H4 (cell line): ENCODE results near the gene ZCCHC4. TPM values are rescaled to one million over a fixed set of nuclear protein-coding genes. Genes with fewer than 3 reads are reported as not detected.

Experiments
- DNase-seq: peaks from one replicate; pipeline ENCODE4 v3.0.0-alpha.2; 2015; ENCODE audit warnings: low spot score
- total RNA-seq: library from RNA; depleted of rRNA; stranded (reverse); fragments of >200 nt; shearing (Covaris generic); gene quantifications from 2 replicates; pipeline ENCODE4 v1.2.3, GENCODE V29; 2014; rRNA removed

Gene ZCCHC4
- total RNA-seq, 1 experiment from 2014 or later = 14.7 TPM

DNA sequence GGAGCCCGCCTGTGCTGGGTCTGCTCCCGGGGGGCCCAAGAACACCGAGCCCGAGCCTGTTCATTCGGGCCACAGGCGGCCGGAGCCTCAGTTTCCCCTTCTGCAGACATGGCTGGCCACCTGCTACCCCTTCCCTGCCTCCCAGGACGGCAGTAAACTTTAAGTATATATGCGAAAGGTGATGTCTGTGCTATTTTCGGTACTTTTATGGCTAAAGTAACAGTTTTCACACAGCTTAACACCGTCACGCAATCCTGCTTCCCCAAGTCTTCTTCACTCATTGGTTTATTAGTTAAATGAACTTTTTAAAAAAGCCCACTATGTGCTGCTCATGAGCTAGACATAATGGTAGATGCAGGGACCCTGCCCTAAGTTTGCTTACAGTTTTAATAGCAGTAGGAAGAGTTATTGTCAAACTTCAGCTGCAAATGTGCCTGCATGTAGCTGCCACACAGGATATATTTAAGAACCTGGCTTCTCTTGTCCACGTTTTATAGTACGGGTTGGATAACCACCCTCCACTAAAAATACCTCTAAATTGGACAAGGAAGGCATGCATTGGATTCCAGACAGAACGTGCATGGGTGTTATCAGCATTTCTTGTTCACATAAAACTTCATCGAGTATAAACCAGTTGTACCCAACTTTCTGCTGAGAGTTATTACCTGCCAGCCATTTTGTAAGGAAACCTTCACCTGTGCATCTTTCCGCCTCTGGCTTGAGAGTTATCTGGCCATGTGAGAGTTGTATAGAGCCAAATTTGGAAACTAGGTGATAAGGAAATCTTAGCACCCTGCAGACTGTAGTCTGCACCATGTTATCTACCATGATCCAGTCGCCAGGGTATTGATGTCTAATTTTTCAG lies 65.2 kb downstream of the ZCCHC4 start:
- no peak for DNase-seq

DNA sequence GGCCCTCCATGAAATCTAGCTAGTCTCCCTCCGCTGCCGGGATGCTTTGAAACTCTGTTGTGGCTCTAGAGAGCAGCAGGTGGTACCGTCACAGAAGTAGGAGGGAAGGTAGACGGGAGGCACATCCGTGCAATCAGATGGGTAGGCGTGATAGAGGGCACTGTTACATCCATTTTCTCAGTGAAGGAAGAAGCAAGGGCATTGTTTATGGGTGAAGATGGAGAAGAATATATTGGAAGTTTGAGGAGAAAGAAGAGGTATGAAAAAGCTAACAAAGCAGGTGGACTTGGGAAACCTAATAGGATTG lies 65.8 kb downstream of the ZCCHC4 start:
- no peak for DNase-seq

DNA sequence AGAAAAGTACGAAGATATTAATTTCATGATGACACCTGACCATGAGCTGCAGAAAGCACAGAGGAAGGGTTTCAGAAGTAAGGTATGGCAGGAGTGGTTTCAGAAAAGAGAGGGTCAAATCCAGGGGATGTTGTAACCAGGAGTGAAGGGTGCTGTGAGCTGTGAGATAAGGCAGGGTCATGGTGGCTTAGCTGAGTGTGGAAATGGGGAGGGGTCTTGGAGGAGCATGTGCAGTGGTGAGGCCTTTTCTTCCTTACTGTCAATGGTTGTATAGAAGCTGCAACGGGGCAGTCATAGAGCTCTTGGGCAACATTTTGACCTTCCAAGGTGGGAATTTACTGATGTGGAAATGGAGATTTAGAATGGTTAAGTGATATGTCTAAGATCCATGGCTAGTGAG lies 67.0 kb downstream of the ZCCHC4 start:
- no peak for DNase-seq

GRCh38 chr4:25383647-25384046 lies 71.1 kb downstream of the ZCCHC4 start:
- no peak for DNase-seq

DNA sequence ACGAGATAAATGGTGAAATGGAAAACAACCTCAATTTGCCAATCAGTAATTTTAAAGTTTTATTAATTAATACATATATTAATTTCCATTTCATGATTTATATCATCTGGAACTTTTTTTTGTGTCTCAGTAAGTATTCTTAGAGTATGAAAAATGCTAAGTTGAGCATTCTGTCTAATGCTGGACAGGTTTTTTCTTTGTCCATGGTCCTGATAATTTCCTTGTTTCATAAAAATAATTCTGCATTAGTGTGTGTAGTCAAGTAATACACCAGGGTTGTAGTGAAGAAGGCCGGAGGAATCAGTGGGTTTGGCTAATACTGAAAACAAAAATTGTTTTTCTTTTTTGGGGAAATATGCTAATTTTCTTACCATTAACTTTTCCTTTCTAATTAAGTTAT lies 74.4 kb downstream of the ZCCHC4 start:
- no peak for DNase-seq

DNA sequence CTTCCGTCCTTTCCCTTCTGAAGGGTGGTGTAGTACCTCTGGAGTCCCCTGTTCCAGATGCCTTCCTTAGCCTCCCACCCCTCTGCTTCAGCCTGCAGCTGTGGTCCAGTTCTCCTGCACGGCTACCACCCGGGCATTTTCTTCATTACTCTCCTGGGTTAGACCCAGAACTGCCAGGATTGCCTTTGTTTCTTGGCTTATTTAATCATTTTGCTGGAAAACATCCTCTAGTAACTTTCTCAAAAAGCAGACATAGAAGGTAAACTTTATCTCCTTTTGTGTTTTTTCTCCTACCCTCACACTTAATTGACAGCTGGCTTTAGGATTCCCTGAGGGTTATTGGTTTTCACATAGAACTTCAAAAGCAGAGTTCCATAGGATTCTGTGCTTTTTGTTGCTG lies 84.7 kb downstream of the ZCCHC4 start:
- no peak for DNase-seq

GRCh38 chr4:25399510-25399909 lies 86.9 kb downstream of the ZCCHC4 start:
- DNase-seq = no peak

- DNase-seq = no peak
Measured at GRCh38 chr4:25401066-25401465, 88.5 kb downstream of the ZCCHC4 start.

DNA sequence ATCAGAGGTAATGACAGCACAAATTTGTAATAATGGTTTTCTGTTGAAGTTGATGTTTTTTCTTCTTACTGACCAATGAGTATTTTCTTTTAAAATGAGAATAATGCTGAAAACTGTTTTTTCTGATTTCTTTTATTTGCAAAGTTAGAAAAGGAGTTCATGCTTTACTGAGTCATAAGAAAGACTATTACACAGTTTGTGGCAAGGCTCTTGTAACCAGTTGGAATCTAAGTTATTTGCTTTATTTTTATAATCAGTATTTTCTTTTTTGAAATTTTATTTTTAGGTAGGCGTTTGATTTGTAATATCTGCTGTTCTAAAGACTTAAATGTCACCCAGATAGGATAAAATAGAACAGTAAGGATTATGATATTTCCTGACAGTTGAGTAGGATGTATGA lies 89.9 kb downstream of the ZCCHC4 start:
- DNase-seq = no peak

DNA sequence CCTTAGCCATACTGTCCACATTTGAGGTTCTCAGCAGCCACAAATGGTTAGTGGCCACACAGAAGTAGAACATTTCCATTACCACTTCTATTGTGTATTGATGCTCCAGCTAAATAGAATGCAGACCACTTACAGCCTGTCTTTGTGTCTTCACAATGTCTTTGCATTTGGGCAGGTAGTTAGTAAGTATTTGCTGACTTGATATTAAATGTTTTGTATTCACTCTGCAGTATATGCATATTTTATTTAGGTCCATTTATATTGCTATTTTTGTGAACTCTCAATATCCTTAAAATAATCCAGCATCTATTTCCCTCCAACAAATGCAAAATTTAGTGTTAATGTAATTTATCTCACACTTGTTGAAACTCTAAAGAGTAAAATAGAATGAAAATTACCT lies 91.1 kb downstream of the ZCCHC4 start:
- DNase-seq = no peak

- no peak for DNase-seq
Measured at GRCh38 chr4:25405453-25405852, 92.9 kb downstream of the ZCCHC4 start.

DNA sequence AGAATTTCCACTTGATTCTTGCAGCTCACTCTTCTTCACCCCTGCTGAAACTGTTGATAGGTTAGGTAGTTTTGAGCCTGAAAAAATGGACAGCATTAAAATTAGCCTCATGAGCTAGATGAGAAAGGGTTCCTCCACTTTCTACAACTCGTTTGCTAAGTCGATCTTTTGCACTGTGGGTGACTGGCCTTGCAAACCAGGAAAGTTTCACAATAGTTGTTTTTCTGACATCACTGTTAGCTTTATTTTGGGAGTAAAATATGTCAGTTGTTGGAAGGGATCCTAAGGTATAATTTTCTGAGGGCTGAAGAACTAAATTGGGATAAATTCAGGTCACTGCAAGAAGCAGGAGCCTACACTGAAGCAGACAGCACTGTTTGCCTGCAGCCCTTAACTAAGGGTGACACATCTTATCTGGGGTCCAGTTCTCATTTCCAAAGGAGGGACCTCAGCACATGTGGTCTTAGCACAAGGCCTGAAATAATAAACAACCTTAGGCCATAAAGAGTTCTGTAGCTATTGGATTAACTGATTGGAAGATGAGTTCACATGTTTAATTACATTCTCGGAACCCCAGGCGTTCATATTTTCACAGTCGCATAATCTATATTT lies 93.6 kb downstream of the ZCCHC4 start:
- DNase-seq = no peak

DNA sequence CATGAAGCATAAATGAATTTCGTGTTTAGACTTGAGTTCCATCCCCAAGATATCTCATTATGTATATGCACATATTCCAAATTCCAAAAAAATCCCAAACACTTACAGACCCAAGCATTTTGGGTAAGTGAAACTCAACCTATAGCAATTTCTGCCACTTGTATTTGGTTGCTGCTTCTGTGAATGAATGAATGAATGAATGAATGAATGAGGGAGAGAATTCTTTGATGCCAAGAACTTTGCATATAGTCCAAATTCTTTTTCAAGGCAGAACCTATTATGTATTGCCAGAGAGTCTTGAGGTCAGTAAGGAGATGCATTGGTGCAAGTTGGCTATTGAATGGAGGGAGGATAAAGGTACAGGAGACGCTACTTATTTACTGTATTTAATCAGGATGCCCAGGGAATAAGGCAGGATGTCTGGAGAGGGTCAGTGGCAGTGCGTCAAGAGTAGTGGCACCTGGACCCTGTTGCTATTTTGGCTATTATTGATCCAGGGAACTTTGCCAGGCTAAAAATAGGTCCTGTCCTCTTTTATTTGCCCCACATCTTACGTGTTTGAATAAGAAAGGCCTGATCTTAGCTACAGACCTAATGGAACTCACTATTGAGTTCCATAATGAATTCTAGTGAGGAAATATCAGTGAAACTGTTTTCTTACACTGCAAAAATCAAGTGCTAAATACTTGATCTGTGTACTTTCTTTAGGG lies 98.4 kb downstream of the ZCCHC4 start:
- DNase-seq = no peak

- DNase-seq = no peak
Measured at GRCh38 chr4:25413261-25413660, 100.7 kb downstream of the ZCCHC4 start.

DNA sequence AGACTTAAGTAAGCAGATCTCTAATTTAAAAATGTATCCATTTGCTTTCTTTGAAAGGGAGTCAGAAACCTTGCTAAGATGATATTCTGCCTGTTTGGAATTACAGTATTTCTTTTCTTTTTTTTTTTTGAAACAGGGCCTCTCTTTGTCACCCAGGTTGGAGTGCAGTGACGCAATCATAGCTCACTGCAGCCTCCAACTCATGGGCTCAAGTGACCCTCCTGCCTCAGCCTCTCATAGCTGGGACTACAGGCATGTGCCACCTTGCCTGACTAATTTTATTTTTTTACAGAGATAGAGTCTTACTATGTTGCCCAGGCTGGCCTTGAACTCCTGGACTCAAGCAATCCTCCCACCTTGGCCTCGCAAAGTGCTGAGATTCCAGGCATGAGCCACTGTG lies 104.4 kb downstream of the ZCCHC4 start:
- no peak for DNase-seq

Other genes starting within 250 kb of the ZCCHC4 start
- 4.7 and 6.5 TPM in 2 replicates for gene SEPSECS, start 152.3 kb upstream of the ZCCHC4 start, total RNA-seq
- gene PI4K2B, start 78.7 kb upstream of the ZCCHC4 start, total RNA-seq = 14.5 and 16.0 TPM in 2 replicates
- 16.0 and 22.6 TPM in 2 replicates for gene ANAPC4, start 64.5 kb downstream of the ZCCHC4 start, total RNA-seq